Astrocyte (in vitro differentiated cells and primary cell): ENCODE measurements around the gene LAG3.

Source experiments
- CTCF ChIP-seq: IDR thresholded peaks from 2 replicates; pipeline ENCODE4 v1.5.1; 2011; ENCODE audit warnings: low read depth, mild to moderate bottlenecking, inconsistent platforms, low read length, moderate library complexity; ENCODE audit not compliant: insufficient read depth
- EZH2 ChIP-seq: IDR thresholded peaks from 2 replicates; pipeline ENCODE4 v1.6.1; 2012; ENCODE audit warnings: mild to moderate bottlenecking, low read length, inconsistent platforms; ENCODE audit not compliant: insufficient read depth

- no peak for TF ChIP-seq EZH2
- TF ChIP-seq CTCF = no peak
Observed at GRCh38 chr12:6787309-6787708, 15.0 kb downstream of the LAG3 start.
